Measurements from ENCODE around the gene TRERF1. TPM values are rescaled to one million over a fixed set of nuclear protein-coding genes. Genes with fewer than 3 reads are reported as not detected.

Gene TRERF1
- total and polyA plus RNA-seq, 2 of the 8 experiments (the other 6 are each of a cell fraction or from before 2014, with no cell fraction given) = 10.8 to 21.5 TPM

- TF ChIP-seq, protein P1, sequence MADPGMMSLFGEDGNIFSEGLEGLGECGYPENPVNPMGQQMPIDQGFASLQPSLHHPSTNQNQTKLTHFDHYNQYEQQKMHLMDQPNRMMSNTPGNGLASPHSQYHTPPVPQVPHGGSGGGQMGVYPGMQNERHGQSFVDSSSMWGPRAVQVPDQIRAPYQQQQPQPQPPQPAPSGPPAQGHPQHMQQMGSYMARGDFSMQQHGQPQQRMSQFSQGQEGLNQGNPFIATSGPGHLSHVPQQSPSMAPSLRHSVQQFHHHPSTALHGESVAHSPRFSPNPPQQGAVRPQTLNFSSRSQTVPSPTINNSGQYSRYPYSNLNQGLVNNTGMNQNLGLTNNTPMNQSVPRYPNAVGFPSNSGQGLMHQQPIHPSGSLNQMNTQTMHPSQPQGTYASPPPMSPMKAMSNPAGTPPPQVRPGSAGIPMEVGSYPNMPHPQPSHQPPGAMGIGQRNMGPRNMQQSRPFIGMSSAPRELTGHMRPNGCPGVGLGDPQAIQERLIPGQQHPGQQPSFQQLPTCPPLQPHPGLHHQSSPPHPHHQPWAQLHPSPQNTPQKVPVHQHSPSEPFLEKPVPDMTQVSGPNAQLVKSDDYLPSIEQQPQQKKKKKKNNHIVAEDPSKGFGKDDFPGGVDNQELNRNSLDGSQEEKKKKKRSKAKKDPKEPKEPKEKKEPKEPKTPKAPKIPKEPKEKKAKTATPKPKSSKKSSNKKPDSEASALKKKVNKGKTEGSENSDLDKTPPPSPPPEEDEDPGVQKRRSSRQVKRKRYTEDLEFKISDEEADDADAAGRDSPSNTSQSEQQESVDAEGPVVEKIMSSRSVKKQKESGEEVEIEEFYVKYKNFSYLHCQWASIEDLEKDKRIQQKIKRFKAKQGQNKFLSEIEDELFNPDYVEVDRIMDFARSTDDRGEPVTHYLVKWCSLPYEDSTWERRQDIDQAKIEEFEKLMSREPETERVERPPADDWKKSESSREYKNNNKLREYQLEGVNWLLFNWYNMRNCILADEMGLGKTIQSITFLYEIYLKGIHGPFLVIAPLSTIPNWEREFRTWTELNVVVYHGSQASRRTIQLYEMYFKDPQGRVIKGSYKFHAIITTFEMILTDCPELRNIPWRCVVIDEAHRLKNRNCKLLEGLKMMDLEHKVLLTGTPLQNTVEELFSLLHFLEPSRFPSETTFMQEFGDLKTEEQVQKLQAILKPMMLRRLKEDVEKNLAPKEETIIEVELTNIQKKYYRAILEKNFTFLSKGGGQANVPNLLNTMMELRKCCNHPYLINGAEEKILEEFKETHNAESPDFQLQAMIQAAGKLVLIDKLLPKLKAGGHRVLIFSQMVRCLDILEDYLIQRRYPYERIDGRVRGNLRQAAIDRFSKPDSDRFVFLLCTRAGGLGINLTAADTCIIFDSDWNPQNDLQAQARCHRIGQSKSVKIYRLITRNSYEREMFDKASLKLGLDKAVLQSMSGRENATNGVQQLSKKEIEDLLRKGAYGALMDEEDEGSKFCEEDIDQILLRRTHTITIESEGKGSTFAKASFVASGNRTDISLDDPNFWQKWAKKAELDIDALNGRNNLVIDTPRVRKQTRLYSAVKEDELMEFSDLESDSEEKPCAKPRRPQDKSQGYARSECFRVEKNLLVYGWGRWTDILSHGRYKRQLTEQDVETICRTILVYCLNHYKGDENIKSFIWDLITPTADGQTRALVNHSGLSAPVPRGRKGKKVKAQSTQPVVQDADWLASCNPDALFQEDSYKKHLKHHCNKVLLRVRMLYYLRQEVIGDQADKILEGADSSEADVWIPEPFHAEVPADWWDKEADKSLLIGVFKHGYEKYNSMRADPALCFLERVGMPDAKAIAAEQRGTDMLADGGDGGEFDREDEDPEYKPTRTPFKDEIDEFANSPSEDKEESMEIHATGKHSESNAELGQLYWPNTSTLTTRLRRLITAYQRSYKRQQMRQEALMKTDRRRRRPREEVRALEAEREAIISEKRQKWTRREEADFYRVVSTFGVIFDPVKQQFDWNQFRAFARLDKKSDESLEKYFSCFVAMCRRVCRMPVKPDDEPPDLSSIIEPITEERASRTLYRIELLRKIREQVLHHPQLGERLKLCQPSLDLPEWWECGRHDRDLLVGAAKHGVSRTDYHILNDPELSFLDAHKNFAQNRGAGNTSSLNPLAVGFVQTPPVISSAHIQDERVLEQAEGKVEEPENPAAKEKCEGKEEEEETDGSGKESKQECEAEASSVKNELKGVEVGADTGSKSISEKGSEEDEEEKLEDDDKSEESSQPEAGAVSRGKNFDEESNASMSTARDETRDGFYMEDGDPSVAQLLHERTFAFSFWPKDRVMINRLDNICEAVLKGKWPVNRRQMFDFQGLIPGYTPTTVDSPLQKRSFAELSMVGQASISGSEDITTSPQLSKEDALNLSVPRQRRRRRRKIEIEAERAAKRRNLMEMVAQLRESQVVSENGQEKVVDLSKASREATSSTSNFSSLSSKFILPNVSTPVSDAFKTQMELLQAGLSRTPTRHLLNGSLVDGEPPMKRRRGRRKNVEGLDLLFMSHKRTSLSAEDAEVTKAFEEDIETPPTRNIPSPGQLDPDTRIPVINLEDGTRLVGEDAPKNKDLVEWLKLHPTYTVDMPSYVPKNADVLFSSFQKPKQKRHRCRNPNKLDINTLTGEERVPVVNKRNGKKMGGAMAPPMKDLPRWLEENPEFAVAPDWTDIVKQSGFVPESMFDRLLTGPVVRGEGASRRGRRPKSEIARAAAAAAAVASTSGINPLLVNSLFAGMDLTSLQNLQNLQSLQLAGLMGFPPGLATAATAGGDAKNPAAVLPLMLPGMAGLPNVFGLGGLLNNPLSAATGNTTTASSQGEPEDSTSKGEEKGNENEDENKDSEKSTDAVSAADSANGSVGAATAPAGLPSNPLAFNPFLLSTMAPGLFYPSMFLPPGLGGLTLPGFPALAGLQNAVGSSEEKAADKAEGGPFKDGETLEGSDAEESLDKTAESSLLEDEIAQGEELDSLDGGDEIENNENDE (IDR thresholded peaks at IDR 0.05; ENCODE audit: insufficient replicate concordance, low read length) = no peak
- TF ChIP-seq SP1 (IDR thresholded peaks at IDR 0.05; ENCODE audit: low read depth, low read length) (no peak), ASH2L (IDR thresholded peaks at IDR 0.05; ENCODE audit: low read length) (no peak), JUND (IDR thresholded peaks at IDR 0.05; ENCODE audit: low read length) (no peak), CBX5 (IDR thresholded peaks at IDR 0.05; ENCODE audit: low read depth, low read length) (no peak), CEBPB (IDR thresholded peaks at IDR 0.05; ENCODE audit: low read depth, low read length) (no peak), RAD21 (IDR thresholded peaks at IDR 0.05 in 1 of 2, conservative IDR thresholded peaks at IDR 0.05 in 1 of 2; ENCODE audit: low read depth in 2 of 2, low read length in 2 of 2) (no peak), CHD2 (IDR thresholded peaks at IDR 0.05; ENCODE audit: low read length) (no peak), TEAD4 (IDR thresholded peaks at IDR 0.05; ENCODE audit: low read depth, low read length) (no peak), PHF8 (conservative IDR thresholded peaks at IDR 0.05; ENCODE audit: low read depth, low read length) (no peak), SP2 (IDR thresholded peaks at IDR 0.05; ENCODE audit: low read length) (no peak), RFX5 (IDR thresholded peaks at IDR 0.05; ENCODE audit: borderline replicate concordance, low read depth, low read length) (no peak), SRF (IDR thresholded peaks at IDR 0.05; ENCODE audit: low read depth, low read length) (no peak)
Observed at GRCh38 chr6:42404484-42404883, 47.2 kb downstream of the TRERF1 start (continued).

Measured in H1 (cell line).